ENCODE measurements around the gene CENPO. TPM values are rescaled to one million over a fixed set of nuclear protein-coding genes. Genes with fewer than 3 reads are reported as not detected.

Gene CENPO
- total and polyA plus RNA-seq, 2 experiments from 2014 or later = 13.2 to 13.3 TPM

DNA sequence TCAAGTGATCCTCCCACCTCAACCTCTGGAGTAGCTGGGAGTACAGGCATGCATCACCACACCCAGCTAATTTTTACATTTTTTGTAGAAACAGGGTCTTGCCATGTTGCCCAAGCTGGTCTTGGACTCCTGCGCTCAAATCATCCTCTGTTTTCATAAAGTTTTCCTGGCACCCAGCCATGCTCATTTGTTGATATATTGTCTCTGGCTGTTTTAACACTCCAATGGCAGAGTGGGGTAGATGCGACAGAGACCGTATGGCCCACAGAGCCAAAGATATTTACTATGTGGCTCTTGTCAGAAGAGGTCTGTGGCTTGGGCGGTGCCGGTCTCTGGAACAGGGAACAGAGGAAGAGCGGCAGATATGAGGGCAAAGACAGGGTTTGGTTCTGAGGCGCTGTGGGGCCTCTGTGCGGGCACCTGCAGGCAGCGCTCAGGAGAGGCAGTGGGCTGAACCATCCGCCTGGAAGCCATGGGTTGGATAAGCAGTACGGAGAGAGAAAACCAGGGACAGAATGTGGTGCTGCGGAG, 50.2 kb downstream of the CENPO start:
- no peaks in the 10 kb centered on the region for H3F3A ChIP-seq (ENCODE audit: insufficient read depth)
- 92 to 94% methylated on average over 12 of the region's 12 CpGs for WGBS, 2 experiments (ENCODE audit: low coverage in 1 of 2, low lambda C conversion rate in 2 of 2, missing lambda C conversion rate in 2 of 2)
- DNase-seq = no peak
- TF ChIP-seq EZH2phosphoT487 (IDR thresholded peaks at IDR 0.05; ENCODE audit: insufficient read depth, low read depth) = no peak
- no peak for TF ChIP-seq EZH2 (IDR thresholded peaks at IDR 0.05; ENCODE audit: insufficient read depth, poor library complexity, severe bottlenecking)
- no peak overlapping the region for H3K27ac ChIP-seq
- no peaks in the 10 kb centered on the region for H3K27me3 ChIP-seq (replicated peaks; ENCODE audit: insufficient read depth)
- in situ Hi-C loops (cut with MboI) = loop anchor here (25.0 kb wide), 1 partner anchor 294 kb away; no protein-coding TSS in a partner anchor
- H3K4me1 ChIP-seq (ENCODE audit: insufficient read depth) = no peaks in the 10 kb centered on the region
- H3K36me3 ChIP-seq (ENCODE audit: low read depth) = no peaks in the 10 kb centered on the region
- no peak overlapping the region for H2AFZ ChIP-seq
- H4K20me1 ChIP-seq (ENCODE audit: insufficient read depth) = no peaks in the 10 kb centered on the region
- no peaks in the 10 kb centered on the region for H3K9me2 ChIP-seq (ENCODE audit: insufficient read depth)
- no peak overlapping the region for H3K4me2 ChIP-seq (ENCODE audit: unreplicated experiment)
- no peaks in the 10 kb centered on the region for H3K79me2 ChIP-seq (ENCODE audit: insufficient read depth)
- H3K9me3 ChIP-seq (ENCODE audit: low read depth) = no peaks in the 10 kb centered on the region
- H3K9ac ChIP-seq = no peak overlapping the region
- no peak overlapping the region for H3K4me3 ChIP-seq

DNA sequence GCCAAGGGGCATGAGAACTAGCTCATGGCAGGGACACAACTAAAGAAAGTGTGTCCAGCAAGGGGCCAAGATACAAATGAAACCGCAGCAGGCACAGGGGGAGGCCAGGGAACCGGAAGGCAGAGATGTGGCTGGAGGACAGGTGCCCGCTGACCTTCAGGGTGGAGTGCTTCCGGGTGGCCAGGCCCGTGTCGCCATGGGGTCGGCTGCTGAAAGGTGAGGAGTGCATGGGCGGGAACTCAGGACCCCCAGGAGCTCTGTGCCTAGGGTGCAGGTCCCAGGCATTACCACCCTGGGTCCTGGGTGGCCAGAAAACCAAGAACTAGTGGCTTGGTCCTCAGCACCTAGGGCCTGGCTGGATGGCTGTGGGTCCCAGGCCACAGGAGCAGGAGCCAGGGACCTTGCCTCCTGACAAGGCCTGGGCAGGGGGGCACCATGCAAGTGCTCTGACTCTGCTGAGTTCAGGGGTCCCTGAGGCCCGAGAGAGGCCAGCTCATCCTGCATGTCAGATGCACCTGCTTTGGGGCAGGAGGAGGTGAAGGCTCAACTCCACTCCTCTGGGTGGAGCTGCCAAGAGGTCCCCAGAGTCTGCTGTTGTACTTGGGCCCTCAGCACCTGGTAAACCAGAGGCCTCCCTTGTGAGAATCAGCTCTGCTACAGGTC, 50.9 kb downstream of the CENPO start:
- Histone ChIP-seq H3K4me1 (ENCODE audit: insufficient read depth) (no peaks in the 10 kb centered on the region), H2AFZ (no peak overlapping the region), H3F3A (ENCODE audit: insufficient read depth) (no peaks in the 10 kb centered on the region), H3K9me3 (ENCODE audit: low read depth) (no peaks in the 10 kb centered on the region), H3K27me3 (replicated peaks; ENCODE audit: insufficient read depth) (no peaks in the 10 kb centered on the region), H3K79me2 (ENCODE audit: insufficient read depth) (no peaks in the 10 kb centered on the region), H3K9me2 (ENCODE audit: insufficient read depth) (no peaks in the 10 kb centered on the region), H3K9ac (no peak overlapping the region), H3K4me3 (no peak overlapping the region), H3K36me3 (ENCODE audit: low read depth) (no peaks in the 10 kb centered on the region), H4K20me1 (ENCODE audit: insufficient read depth) (no peaks in the 10 kb centered on the region), H3K27ac (no peak overlapping the region), H3K4me2 (ENCODE audit: unreplicated experiment) (no peak overlapping the region)
- in situ Hi-C loops (cut with MboI) = loop anchor here (25.0 kb wide), 1 partner anchor 293 kb away; no protein-coding TSS in a partner anchor
- WGBS, 2 experiments (ENCODE audit: low coverage in 1 of 2, low lambda C conversion rate in 2 of 2, missing lambda C conversion rate in 2 of 2) = 93 to 94% methylated on average over 9 of the region's 9 CpGs
- no peak for DNase-seq
- TF ChIP-seq EZH2phosphoT487 (IDR thresholded peaks at IDR 0.05; ENCODE audit: insufficient read depth, low read depth) (no peak), EZH2 (IDR thresholded peaks at IDR 0.05; ENCODE audit: insufficient read depth, poor library complexity, severe bottlenecking) (no peak)

DNA sequence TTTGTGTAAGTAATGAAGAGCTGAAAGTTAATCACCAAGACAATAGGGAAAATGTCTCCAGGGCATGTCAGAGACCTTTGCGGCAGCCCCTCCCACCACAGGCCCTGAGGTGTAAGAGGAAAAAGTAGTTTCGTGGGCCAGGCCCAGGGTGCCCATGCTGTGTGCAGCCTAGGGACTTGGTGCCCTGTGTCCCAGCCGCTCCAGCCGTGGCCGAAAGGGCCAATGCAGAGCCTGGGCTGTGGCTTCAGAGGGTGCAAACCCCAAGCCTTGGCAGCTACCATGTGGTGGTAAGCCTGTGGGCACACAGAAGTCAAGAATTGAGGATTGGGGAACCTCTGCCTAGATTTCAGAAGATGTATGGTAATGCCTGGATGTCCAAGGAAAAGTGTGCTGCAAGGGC, 52.5 kb downstream of the CENPO start:
- Histone ChIP-seq H3K4me2 (ENCODE audit: unreplicated experiment) (no peak overlapping the region), H3K36me3 (ENCODE audit: low read depth) (no peaks in the 10 kb centered on the region), H3K9ac (no peak overlapping the region), H3K79me2 (ENCODE audit: insufficient read depth) (no peaks in the 10 kb centered on the region), H3K27me3 (replicated peaks; ENCODE audit: insufficient read depth) (no peaks in the 10 kb centered on the region), H3K4me1 (ENCODE audit: insufficient read depth) (no peaks in the 10 kb centered on the region), H3K4me3 (no peak overlapping the region), H3K9me3 (ENCODE audit: low read depth) (no peaks in the 10 kb centered on the region), H3F3A (ENCODE audit: insufficient read depth) (no peaks in the 10 kb centered on the region), H2AFZ (no peak overlapping the region), H3K27ac (no peak overlapping the region), H4K20me1 (ENCODE audit: insufficient read depth) (no peaks in the 10 kb centered on the region), H3K9me2 (ENCODE audit: insufficient read depth) (no peaks in the 10 kb centered on the region)
- no peak for TF ChIP-seq EZH2phosphoT487 (IDR thresholded peaks at IDR 0.05; ENCODE audit: insufficient read depth, low read depth)
- no peak for TF ChIP-seq EZH2 (IDR thresholded peaks at IDR 0.05; ENCODE audit: insufficient read depth, poor library complexity, severe bottlenecking)
- no peak for DNase-seq
- WGBS, 2 experiments (ENCODE audit: low coverage in 1 of 2, low lambda C conversion rate in 2 of 2, missing lambda C conversion rate in 2 of 2) = 92 to 99% methylated on average over 5 of the region's 5 CpGs
- in situ Hi-C loops (cut with MboI) = loop anchor here (25.0 kb wide), 1 partner anchor 292 kb away; no protein-coding TSS in a partner anchor

DNA sequence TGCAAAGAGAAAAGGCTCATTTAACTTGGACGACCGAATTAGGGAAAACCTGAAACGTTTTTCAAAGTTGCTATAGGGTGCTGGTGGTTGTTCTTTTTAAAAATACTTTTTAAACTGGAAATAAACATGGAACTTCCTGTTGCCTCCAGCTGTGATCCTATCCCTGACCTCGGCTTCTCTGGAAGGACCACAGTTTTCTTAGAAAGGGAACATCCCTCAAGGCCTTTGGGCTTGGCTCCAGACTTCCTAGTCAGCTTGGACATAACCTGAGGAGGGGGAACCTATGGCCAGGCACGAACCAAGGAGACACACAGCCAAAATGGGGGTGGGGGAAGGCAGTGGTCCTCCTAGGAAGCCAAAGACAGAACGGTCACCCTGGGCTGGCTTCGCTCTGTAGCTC, 57.7 kb downstream of the CENPO start:
- no peaks in the 10 kb centered on the region for H3K27me3 ChIP-seq (replicated peaks; ENCODE audit: insufficient read depth)
- no peak overlapping the region for H3K9ac ChIP-seq
- no peak overlapping the region for H3K27ac ChIP-seq
- in situ Hi-C loops (cut with MboI) = no loop called here
- H3K9me2 ChIP-seq (ENCODE audit: insufficient read depth) = no peaks in the 10 kb centered on the region
- H3K9me3 ChIP-seq (ENCODE audit: low read depth) = no peaks in the 10 kb centered on the region
- no peak for DNase-seq
- H3K79me2 ChIP-seq (ENCODE audit: insufficient read depth) = no peaks in the 10 kb centered on the region
- H3K4me2 ChIP-seq (ENCODE audit: unreplicated experiment) = no peak overlapping the region
- H3K4me1 ChIP-seq (ENCODE audit: insufficient read depth) = peaks cover 8% of the 10 kb centered on the region
- H3K4me3 ChIP-seq = no peak overlapping the region
- no peaks in the 10 kb centered on the region for H3K36me3 ChIP-seq (ENCODE audit: low read depth)
- H2AFZ ChIP-seq = no peak overlapping the region
- H4K20me1 ChIP-seq (ENCODE audit: insufficient read depth) = no peaks in the 10 kb centered on the region
- H3F3A ChIP-seq (ENCODE audit: insufficient read depth) = peaks cover 4% of the 10 kb centered on the region
- TF ChIP-seq EZH2 (IDR thresholded peaks at IDR 0.05; ENCODE audit: insufficient read depth, poor library complexity, severe bottlenecking) = no peak
- no peak for TF ChIP-seq EZH2phosphoT487 (IDR thresholded peaks at IDR 0.05; ENCODE audit: insufficient read depth, low read depth)
- WGBS, 2 experiments (ENCODE audit: low coverage in 1 of 2, low lambda C conversion rate in 2 of 2, missing lambda C conversion rate in 2 of 2) = 92 to 94% methylated on average over 7 of the region's 7 CpGs

Data from GM23248 (cell line).